ENCODE results near the gene CFAP20DC.

The CFAP20DC gene

DNA sequence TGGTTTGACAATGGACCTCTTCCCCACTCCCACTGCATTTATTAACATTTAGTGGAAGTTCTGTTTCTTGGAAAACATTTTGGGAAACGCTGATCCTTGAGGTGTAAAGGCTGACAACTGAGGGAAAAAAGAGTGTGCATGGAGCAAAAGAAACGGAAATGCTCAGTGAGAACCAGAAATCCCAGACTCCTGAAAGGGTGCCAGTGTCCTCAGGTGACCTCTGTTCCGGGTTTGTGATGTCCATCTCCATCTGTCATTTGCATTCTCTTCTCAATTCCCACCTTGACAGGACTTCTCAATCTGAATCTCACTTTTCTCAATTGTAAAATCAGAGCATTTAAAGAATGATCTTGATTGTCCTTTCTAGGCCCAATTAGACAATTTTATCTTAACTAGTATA lies 312.2 kb downstream of the CFAP20DC start:
- Histone ChIP-seq H3K4me2 (ENCODE audit: low read length) (no peak overlapping the region), H3F3A (ENCODE audit: control insufficient read depth, insufficient read depth) (no peaks in the 10 kb centered on the region), H3K79me2 (ENCODE audit: control insufficient read depth, low read length) (no peaks in the 10 kb centered on the region), H3K4me3 (ENCODE audit: low read length) (no peak overlapping the region), H3K36me3 (ENCODE audit: control insufficient read depth, low read length) (no peaks in the 10 kb centered on the region), H3K9me2 (replicated peaks; ENCODE audit: control insufficient read depth, low read length) (no peaks in the 10 kb centered on the region), H3K9me3 (ENCODE audit: control insufficient read depth, insufficient read depth, low read length) (no peaks in the 10 kb centered on the region), H3K4me1 (ENCODE audit: control insufficient read depth, low read length) (no peaks in the 10 kb centered on the region), H3K27ac (ENCODE audit: low read depth, low read length) (no peak overlapping the region), H4K20me1 (ENCODE audit: control insufficient read depth, insufficient read depth, low read depth, low read length) (no peaks in the 10 kb centered on the region), H3K27me3 (ENCODE audit: control insufficient read depth, low read length) (no peaks in the 10 kb centered on the region)
- TF ChIP-seq EZH2phosphoT487 (IDR thresholded peaks at IDR 0.05; ENCODE audit: borderline replicate concordance, low read length): no peak
- TF ChIP-seq, protein P1, sequence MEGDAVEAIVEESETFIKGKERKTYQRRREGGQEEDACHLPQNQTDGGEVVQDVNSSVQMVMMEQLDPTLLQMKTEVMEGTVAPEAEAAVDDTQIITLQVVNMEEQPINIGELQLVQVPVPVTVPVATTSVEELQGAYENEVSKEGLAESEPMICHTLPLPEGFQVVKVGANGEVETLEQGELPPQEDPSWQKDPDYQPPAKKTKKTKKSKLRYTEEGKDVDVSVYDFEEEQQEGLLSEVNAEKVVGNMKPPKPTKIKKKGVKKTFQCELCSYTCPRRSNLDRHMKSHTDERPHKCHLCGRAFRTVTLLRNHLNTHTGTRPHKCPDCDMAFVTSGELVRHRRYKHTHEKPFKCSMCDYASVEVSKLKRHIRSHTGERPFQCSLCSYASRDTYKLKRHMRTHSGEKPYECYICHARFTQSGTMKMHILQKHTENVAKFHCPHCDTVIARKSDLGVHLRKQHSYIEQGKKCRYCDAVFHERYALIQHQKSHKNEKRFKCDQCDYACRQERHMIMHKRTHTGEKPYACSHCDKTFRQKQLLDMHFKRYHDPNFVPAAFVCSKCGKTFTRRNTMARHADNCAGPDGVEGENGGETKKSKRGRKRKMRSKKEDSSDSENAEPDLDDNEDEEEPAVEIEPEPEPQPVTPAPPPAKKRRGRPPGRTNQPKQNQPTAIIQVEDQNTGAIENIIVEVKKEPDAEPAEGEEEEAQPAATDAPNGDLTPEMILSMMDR (IDR thresholded peaks at IDR 0.05; ENCODE audit: low read depth, low read length, poor library complexity, severe bottlenecking): no peak

DNA sequence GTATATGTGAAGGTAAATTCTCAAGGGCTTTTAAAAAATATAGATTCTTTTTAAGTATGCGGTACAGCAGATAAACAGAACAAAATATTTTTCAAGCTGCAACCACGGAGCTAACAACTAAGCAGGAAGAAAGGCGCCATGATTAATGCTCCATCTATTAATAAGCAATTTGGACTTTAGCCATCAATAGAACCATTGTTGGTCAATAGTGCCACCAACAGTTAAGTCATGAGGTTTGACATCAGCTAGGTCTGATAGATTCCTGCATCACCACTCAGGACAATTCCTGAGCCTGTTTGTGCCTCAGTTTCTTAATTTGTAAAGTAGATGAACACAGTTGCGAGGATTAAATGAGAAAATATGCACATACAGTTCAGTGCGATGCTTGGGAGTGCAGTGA lies 318.2 kb downstream of the CFAP20DC start:
- no peaks in the 10 kb centered on the region for H3K27me3 ChIP-seq (ENCODE audit: control insufficient read depth, low read length)
- no peak overlapping the region for H3K4me3 ChIP-seq (ENCODE audit: low read length)
- H3K9me2 ChIP-seq (replicated peaks; ENCODE audit: control insufficient read depth, low read length): no peaks in the 10 kb centered on the region
- no peaks in the 10 kb centered on the region for H4K20me1 ChIP-seq (ENCODE audit: control insufficient read depth, insufficient read depth, low read depth, low read length)
- no peak overlapping the region for H3K27ac ChIP-seq (ENCODE audit: low read depth, low read length)
- H3K36me3 ChIP-seq (ENCODE audit: control insufficient read depth, low read length): no peaks in the 10 kb centered on the region
- H3K4me1 ChIP-seq (ENCODE audit: control insufficient read depth, low read length): no peaks in the 10 kb centered on the region
- H3K79me2 ChIP-seq (ENCODE audit: control insufficient read depth, low read length): no peaks in the 10 kb centered on the region
- H3F3A ChIP-seq (ENCODE audit: control insufficient read depth, insufficient read depth): no peaks in the 10 kb centered on the region
- H3K9me3 ChIP-seq (ENCODE audit: control insufficient read depth, insufficient read depth, low read length): no peaks in the 10 kb centered on the region; the same call in 1 of the 2 replicates
- H3K4me2 ChIP-seq (ENCODE audit: low read length): no peak overlapping the region
- TF ChIP-seq, protein P1 (IDR thresholded peaks at IDR 0.05; ENCODE audit: low read depth, low read length, poor library complexity, severe bottlenecking): no peak
- TF ChIP-seq EZH2phosphoT487 (IDR thresholded peaks at IDR 0.05; ENCODE audit: borderline replicate concordance, low read length): no peak

GRCh38 chr3:58728723-58729122 lies 321.1 kb downstream of the CFAP20DC start:
- H3K27ac ChIP-seq (ENCODE audit: low read depth, low read length): no peak overlapping the region
- H3K36me3 ChIP-seq (ENCODE audit: control insufficient read depth, low read length): no peaks in the 10 kb centered on the region
- no peaks in the 10 kb centered on the region for H3K27me3 ChIP-seq (ENCODE audit: control insufficient read depth, low read length)
- H4K20me1 ChIP-seq (ENCODE audit: control insufficient read depth, insufficient read depth, low read depth, low read length): no peaks in the 10 kb centered on the region
- H3K4me2 ChIP-seq (ENCODE audit: low read length): no peak overlapping the region
- no peaks in the 10 kb centered on the region for H3K4me1 ChIP-seq (ENCODE audit: control insufficient read depth, low read length)
- H3K4me3 ChIP-seq (ENCODE audit: low read length): no peak overlapping the region
- no peak for TF ChIP-seq EZH2phosphoT487 (IDR thresholded peaks at IDR 0.05; ENCODE audit: borderline replicate concordance, low read length)
- TF ChIP-seq, protein P1 (IDR thresholded peaks at IDR 0.05; ENCODE audit: low read depth, low read length, poor library complexity, severe bottlenecking): no peak
- H3K9me2 ChIP-seq (replicated peaks; ENCODE audit: control insufficient read depth, low read length): no peaks in the 10 kb centered on the region
- H3F3A ChIP-seq (ENCODE audit: control insufficient read depth, insufficient read depth): no peaks in the 10 kb centered on the region
- no peaks in the 10 kb centered on the region for H3K79me2 ChIP-seq (ENCODE audit: control insufficient read depth, low read length)
- no peaks in the 10 kb centered on the region; the same call in 1 of the 2 replicates for H3K9me3 ChIP-seq (ENCODE audit: control insufficient read depth, insufficient read depth, low read length)
